Mesenchymal stem cell (in vitro differentiated cells and primary cell): ENCODE measurements around the gene SLC24A3.

Experiments
- DNase-seq: peaks from one replicate; pipeline ENCODE4 v3.0.0-alpha.2; 2013
- H2AFZ ChIP-seq: one replicate; pipeline ENCODE4 v1.6.1; 2013; ENCODE audit warnings: low read depth, mild to moderate bottlenecking, control low read depth, inconsistent platforms, low read length, moderate library complexity
- H2AK5ac ChIP-seq: 2 replicates; pipeline ENCODE4 v1.6.1; 2013; ENCODE audit warnings: low read length, moderate library complexity, mild to moderate bottlenecking, inconsistent platforms; ENCODE audit not compliant: severe bottlenecking
- H2BK120ac ChIP-seq: one replicate; pipeline ENCODE4 v1.6.1; 2013; ENCODE audit warnings: low read depth, mild to moderate bottlenecking, inconsistent platforms, low read length, moderate library complexity
- H2BK12ac ChIP-seq, 2 experiments: one replicate each; pipeline ENCODE4 v1.6.1; 2013; ENCODE audit warnings: inconsistent platforms in 2 of 2, low read length in 2 of 2, mild to moderate bottlenecking in 2 of 2, moderate library complexity in 2 of 2, control low read depth in 1 of 2
- H2BK15ac ChIP-seq: one replicate; pipeline ENCODE4 v1.6.1; 2013; ENCODE audit warnings: mild to moderate bottlenecking, low read depth, inconsistent platforms; ENCODE audit not compliant: poor library complexity, severe bottlenecking
- H2BK5ac ChIP-seq: 2 replicates; pipeline ENCODE4 v1.6.1; 2013; ENCODE audit warnings: low read depth, mild to moderate bottlenecking, low read length, control low read depth, inconsistent platforms; ENCODE audit not compliant: poor library complexity, severe bottlenecking
- H3K14ac ChIP-seq, 2 experiments: one replicate each; pipeline ENCODE4 v1.6.1; 2013; ENCODE audit warnings: inconsistent platforms in 2 of 2, low read length in 2 of 2, control low read depth in 1 of 2, mild to moderate bottlenecking in 1 of 2, moderate library complexity in 1 of 2
- H3K18ac ChIP-seq, 2 experiments: one replicate each; pipeline ENCODE4 v1.6.1; 2013; ENCODE audit warnings: inconsistent platforms in 2 of 2, low read length in 2 of 2, control low read depth in 1 of 2, low read depth in 1 of 2, mild to moderate bottlenecking in 1 of 2
- H3K23ac ChIP-seq, 2 experiments: one replicate each; pipeline ENCODE4 v1.6.1; 2013; ENCODE audit warnings: inconsistent platforms in 2 of 2, low read length in 2 of 2, mild to moderate bottlenecking in 2 of 2, moderate library complexity in 2 of 2, control low read depth in 1 of 2
- H3K27ac ChIP-seq: 2 replicates; pipeline ENCODE4 v1.5.1; 2013; ENCODE audit warnings: mild to moderate bottlenecking, moderate library complexity, low read length, control low read depth, inconsistent platforms; ENCODE audit not compliant: poor library complexity, severe bottlenecking
- H3K27me3 ChIP-seq, 2 experiments: 2 replicates each; pipeline versions ENCODE4 v1.6.1 to v1.7.0; 2013; ENCODE audit warnings: low read length in 2 of 2, mild to moderate bottlenecking in 2 of 2, moderate library complexity in 2 of 2, control low read depth in 1 of 2, inconsistent platforms in 1 of 2; ENCODE audit not compliant: control insufficient read depth in 1 of 2, insufficient read depth in 1 of 2
- H3K36me3 ChIP-seq, 2 experiments: 2 replicates each; pipeline versions ENCODE4 v1.6.1 to v1.7.0; 2013; ENCODE audit warnings: low read length in 2 of 2, control low read depth in 1 of 2, inconsistent platforms in 1 of 2, low read depth in 1 of 2, mild to moderate bottlenecking in 1 of 2; ENCODE audit not compliant: insufficient read depth in 2 of 2, control insufficient read depth in 1 of 2
- H3K4ac ChIP-seq, 2 experiments: one replicate each; pipeline ENCODE4 v1.6.1; 2013; ENCODE audit warnings: inconsistent platforms in 2 of 2, low read length in 2 of 2, mild to moderate bottlenecking in 2 of 2, moderate library complexity in 2 of 2, control low read depth in 1 of 2, low read depth in 1 of 2
- H3K4me1 ChIP-seq: 2 replicates; pipeline ENCODE4 v1.6.1; 2013; ENCODE audit warnings: low read depth, low read length, control low read depth; ENCODE audit not compliant: control insufficient read depth, insufficient read depth
- H3K4me2 ChIP-seq: 2 replicates; pipeline ENCODE4 v1.6.1; 2013; ENCODE audit warnings: low read length, mild to moderate bottlenecking, inconsistent platforms; ENCODE audit not compliant: poor library complexity, severe bottlenecking
- H3K4me3 ChIP-seq, 2 experiments: 2 replicates each; pipeline versions ENCODE4 v1.5.1 to v1.7.0; 2013; ENCODE audit warnings: low read length in 2 of 2, mild to moderate bottlenecking in 2 of 2, control low read depth in 1 of 2, low read depth in 1 of 2; ENCODE audit not compliant: insufficient read depth in 1 of 2
- H3K79me1 ChIP-seq: replicated peaks from 2 replicates; pipeline ENCODE4 v1.6.1; 2013; ENCODE audit warnings: mild to moderate bottlenecking, control low read depth, low read length, inconsistent platforms; ENCODE audit not compliant: poor library complexity, severe bottlenecking
- H3K9ac ChIP-seq: 2 replicates; pipeline ENCODE4 v1.7.0; 2013; ENCODE audit warnings: mild to moderate bottlenecking, low read length, moderate library complexity
- H3K9me3 ChIP-seq: 2 replicates; pipeline ENCODE4 v1.7.0; 2013; ENCODE audit warnings: mild to moderate bottlenecking, low read length; ENCODE audit not compliant: control insufficient read depth
- H4K8ac ChIP-seq: one replicate; pipeline ENCODE4 v1.6.1; 2013; ENCODE audit warnings: inconsistent platforms, mild to moderate bottlenecking, low read length, moderate library complexity
- H4K91ac ChIP-seq: one replicate; pipeline ENCODE4 v1.6.1; 2013; ENCODE audit warnings: mild to moderate bottlenecking, low read length, inconsistent platforms
- WGBS: methylation state at CpG from one replicate; pipeline ENCODE4 v1.1.7; 2013; ENCODE audit warnings: mixed read lengths; 5-methylcytosine and 5-hydroxymethylcytosine counted together

Gene SLC24A3

DNA sequence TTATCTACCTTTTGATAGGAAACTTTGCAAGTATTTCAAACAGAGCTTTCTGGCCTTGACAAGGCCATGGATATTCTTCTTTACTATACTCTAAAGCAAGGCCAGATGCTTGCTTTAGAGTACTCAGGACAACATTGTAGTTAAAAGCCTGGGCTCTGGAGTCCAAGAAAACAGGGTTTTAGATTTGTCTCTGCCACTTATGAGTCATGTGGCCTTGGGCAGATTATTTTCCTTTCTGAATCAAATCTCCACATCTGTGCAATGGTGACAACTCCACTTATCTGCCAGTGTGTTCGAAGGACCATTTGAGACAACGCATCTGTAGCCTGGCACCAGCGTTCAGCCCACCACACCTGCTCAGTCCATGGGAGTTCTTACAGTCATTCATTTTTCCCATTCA, 279.7 kb downstream of the SLC24A3 start:
- H3K79me1 ChIP-seq, result no peaks in the 10 kb centered on the region
- no peak overlapping the region for H3K18ac ChIP-seq
- H2AFZ ChIP-seq, result no peak overlapping the region
- H2BK5ac ChIP-seq, result no peak overlapping the region
- H3K27ac ChIP-seq, result no peak overlapping the region
- no peak overlapping the region for H2BK120ac ChIP-seq
- no peak overlapping the region for H3K4ac ChIP-seq
- no peak for DNase-seq
- H2BK12ac ChIP-seq, result no peak overlapping the region
- H3K14ac ChIP-seq, result no peak overlapping the region
- H3K36me3 ChIP-seq, result no peaks in the 10 kb centered on the region
- H2BK15ac ChIP-seq, result no peak overlapping the region
- no peak overlapping the region for H3K9ac ChIP-seq
- no peak overlapping the region for H3K4me2 ChIP-seq
- H3K4me3 ChIP-seq, result no peak overlapping the region
- WGBS, result 84% methylated on average over 3 of the region's 3 CpGs
- no peak overlapping the region for H3K23ac ChIP-seq
- H4K91ac ChIP-seq, result no peak overlapping the region
- H3K4me1 ChIP-seq, result no peaks in the 10 kb centered on the region
- H2AK5ac ChIP-seq, result no peak overlapping the region
- H4K8ac ChIP-seq, result no peak overlapping the region
- no peaks in the 10 kb centered on the region for H3K27me3 ChIP-seq
- H3K9me3 ChIP-seq, result no peaks in the 10 kb centered on the region

DNA sequence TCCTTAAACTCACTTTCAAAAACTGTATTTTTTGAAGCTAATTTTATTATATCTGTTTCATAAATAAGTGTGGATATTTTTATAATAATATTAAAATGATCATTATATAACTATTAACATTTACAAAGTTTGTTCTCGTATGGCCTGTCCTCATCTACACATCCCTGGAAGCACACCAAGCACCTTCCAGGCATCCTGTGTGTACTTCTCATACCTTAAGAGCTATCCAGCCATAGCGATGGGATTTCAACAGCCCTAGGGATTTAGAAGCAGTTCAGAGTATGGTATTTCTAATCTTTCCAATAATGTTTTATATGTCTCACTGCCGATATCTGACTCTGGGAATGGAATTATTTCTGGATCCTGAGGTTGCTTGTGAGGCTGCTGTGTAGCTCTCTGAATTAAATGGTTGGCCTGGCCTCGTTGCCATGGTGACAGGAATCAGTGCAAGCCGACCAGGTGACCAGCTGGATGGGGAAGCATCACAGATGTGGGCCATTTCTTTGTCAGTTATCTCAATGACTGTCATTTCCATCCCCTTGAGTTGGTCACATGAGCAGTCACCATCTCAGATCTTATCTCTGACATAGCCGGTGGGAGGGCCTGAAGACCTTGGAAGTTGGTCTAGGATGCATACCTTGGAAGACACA, 280.4 kb downstream of the SLC24A3 start:
- Histone ChIP-seq H3K79me1 (no peaks in the 10 kb centered on the region), H3K9me3 (no peaks in the 10 kb centered on the region), H3K27me3 (no peaks in the 10 kb centered on the region), H3K23ac (no peak overlapping the region), H3K4me3 (no peak overlapping the region), H2BK120ac (no peak overlapping the region), H3K18ac (no peak overlapping the region), H3K36me3 (no peaks in the 10 kb centered on the region), H3K4me1 (no peaks in the 10 kb centered on the region), H2BK12ac (no peak overlapping the region), H3K14ac (no peak overlapping the region), H3K9ac (no peak overlapping the region), H2BK15ac (no peak overlapping the region), H2BK5ac (no peak overlapping the region), H4K8ac (no peak overlapping the region), H3K27ac (no peak overlapping the region), H2AFZ (no peak overlapping the region), H4K91ac (no peak overlapping the region), H3K4me2 (no peak overlapping the region), H3K4ac (no peak overlapping the region), H2AK5ac (no peak overlapping the region)
- 64% methylated on average over 5 of the region's 6 CpGs for WGBS
- DNase-seq, result no peak

DNA sequence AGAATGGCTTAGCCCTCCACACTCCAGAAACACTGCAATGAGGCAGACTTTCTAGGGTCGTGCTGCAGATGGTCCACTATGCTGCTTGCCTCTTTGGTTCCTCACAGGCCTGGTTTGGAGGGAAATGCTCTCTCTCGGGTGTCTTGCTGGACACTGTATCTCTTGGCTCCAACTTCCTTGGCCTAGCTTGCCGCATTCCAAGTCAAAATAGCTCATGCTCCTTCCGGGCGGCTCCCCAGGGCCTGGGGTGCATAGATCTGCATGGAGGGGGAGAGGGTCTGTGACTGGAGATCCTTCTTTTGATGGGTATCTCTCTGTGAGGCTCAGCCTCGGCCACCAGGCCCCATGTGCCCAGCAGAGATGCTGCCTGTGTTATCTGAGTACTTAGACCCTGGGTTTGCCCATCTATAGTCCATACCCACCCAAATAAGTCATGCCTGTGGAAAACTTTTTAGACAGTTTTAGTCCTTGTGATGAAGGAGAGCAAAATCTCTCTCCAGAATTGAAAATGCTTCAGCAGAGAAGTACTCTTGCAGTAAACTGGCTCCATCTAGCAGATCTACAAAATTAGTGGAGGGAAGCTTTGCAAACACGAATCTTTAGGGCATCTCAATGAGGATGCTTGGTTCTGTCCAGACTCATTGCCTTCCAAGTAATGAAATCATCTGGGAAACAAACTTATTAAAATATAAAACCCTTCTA, 281.5 kb downstream of the SLC24A3 start:
- Histone ChIP-seq H3K18ac (no peak overlapping the region), H2BK120ac (no peak overlapping the region), H2BK5ac (no peak overlapping the region), H2AK5ac (no peak overlapping the region), H3K79me1 (no peaks in the 10 kb centered on the region), H3K9ac (no peak overlapping the region), H3K23ac (no peak overlapping the region), H3K36me3 (no peaks in the 10 kb centered on the region), H2BK12ac (no peak overlapping the region), H3K4me2 (no peak overlapping the region), H3K4me3 (no peak overlapping the region), H3K9me3 (no peaks in the 10 kb centered on the region), H3K4ac (no peak overlapping the region), H3K27ac (no peak overlapping the region), H3K4me1 (no peaks in the 10 kb centered on the region), H3K14ac (no peak overlapping the region), H4K91ac (no peak overlapping the region), H4K8ac (no peak overlapping the region), H2AFZ (no peak overlapping the region), H3K27me3 (no peaks in the 10 kb centered on the region), H2BK15ac (no peak overlapping the region)
- 74% methylated on average over 5 of the region's 7 CpGs for WGBS
- no peak for DNase-seq

DNA sequence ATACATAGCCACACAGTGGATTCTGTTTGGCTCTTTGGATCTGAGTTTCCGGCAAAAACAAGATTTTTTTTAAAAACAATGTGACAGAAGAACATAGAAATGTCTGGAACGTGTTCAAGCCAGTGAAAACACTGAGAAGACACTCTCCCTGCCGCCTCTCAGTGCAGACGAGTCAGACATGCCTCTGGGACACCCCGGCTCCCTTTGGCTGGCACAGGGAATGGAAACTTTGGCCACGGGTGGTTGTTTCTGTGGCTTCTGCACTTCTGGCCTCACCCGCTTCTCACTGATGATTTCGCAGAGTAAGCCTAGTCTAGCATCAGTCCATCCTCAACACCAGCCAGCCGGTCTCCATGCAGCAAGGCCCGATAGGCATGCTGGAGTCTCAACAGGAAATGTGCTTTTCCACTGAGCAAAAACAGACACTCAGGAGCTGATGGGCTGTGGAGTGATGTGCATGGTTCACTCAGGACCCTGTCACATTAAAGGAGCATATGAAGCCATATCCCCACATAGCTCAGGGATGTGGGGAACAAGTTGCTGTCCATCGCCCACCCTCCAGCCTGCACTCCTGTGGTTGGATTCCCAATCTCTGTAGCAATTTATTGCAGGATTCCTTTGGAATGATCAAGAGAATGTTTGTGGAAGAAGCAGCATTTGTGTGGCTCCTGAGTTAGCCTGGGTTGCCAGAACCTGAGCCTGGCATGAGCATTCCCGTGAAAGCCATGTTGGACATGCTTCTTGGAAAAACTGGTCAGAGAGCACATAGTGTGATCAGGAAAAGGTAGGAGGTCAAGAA, 283.7 kb downstream of the SLC24A3 start:
- Histone ChIP-seq H3K27ac (no peak overlapping the region), H2BK5ac (no peak overlapping the region), H3K4ac (no peak overlapping the region), H2BK120ac (no peak overlapping the region), H3K79me1 (no peaks in the 10 kb centered on the region), H4K91ac (no peak overlapping the region), H3K23ac (no peak overlapping the region), H2BK12ac (no peak overlapping the region), H4K8ac (no peak overlapping the region), H3K9ac (no peak overlapping the region), H2BK15ac (no peak overlapping the region), H3K36me3 (no peaks in the 10 kb centered on the region), H2AK5ac (no peak overlapping the region), H3K18ac (no peak overlapping the region), H3K27me3 (no peaks in the 10 kb centered on the region), H3K4me2 (no peak overlapping the region), H3K4me1 (no peaks in the 10 kb centered on the region), H3K9me3 (no peaks in the 10 kb centered on the region), H3K4me3 (peak overlapping the region in 1 of 2 experiments; percentile 4), H2AFZ (no peak overlapping the region), H3K14ac (no peak overlapping the region)
- 78% methylated on average over 12 of the region's 12 CpGs for WGBS
- no peak for DNase-seq
